Measurements from ENCODE around the gene LYZL6.

DNA sequence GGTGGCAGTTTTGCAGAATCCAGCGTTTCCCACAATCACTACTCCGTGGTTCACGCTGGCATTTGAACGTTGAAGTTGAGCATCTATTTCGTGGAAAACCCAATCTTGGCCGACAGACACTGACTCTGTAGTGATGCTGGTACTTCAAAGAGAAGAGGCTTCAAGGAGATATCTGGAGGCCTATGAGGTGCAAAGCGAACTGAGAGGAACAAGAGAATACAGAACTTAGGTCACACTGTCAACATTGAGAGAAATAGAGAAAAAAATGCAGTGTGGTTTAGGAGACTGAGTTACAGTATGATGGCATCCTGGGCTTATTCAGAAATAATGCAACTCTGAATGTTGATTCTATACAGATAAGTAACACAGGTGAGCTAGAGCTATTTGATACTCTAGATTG lies 21.8 kb upstream of the LYZL6 start:
- TF ChIP-seq CHD2 (IDR thresholded peaks at IDR 0.05; ENCODE audit: low read length) = no peak
- TF ChIP-seq, protein P1, sequence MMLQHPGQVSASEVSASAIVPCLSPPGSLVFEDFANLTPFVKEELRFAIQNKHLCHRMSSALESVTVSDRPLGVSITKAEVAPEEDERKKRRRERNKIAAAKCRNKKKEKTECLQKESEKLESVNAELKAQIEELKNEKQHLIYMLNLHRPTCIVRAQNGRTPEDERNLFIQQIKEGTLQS (IDR thresholded peaks at IDR 0.05; ENCODE audit: insufficient read depth, low read depth, low read length) = no peak
- TF ChIP-seq SUZ12 (IDR thresholded peaks at IDR 0.05; ENCODE audit: low read length) = no peak
- no peak for TF ChIP-seq JUN (IDR thresholded peaks at IDR 0.05; ENCODE audit: low read depth, low read length)
- TF ChIP-seq, protein P2, sequence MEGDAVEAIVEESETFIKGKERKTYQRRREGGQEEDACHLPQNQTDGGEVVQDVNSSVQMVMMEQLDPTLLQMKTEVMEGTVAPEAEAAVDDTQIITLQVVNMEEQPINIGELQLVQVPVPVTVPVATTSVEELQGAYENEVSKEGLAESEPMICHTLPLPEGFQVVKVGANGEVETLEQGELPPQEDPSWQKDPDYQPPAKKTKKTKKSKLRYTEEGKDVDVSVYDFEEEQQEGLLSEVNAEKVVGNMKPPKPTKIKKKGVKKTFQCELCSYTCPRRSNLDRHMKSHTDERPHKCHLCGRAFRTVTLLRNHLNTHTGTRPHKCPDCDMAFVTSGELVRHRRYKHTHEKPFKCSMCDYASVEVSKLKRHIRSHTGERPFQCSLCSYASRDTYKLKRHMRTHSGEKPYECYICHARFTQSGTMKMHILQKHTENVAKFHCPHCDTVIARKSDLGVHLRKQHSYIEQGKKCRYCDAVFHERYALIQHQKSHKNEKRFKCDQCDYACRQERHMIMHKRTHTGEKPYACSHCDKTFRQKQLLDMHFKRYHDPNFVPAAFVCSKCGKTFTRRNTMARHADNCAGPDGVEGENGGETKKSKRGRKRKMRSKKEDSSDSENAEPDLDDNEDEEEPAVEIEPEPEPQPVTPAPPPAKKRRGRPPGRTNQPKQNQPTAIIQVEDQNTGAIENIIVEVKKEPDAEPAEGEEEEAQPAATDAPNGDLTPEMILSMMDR (IDR thresholded peaks at IDR 0.05; ENCODE audit: control extremely low read depth in 1 of 3, insufficient read depth in 1 of 3, low read depth in 1 of 3, low read length in 3 of 3) = no peak
- TF ChIP-seq POLR2A (IDR thresholded peaks at IDR 0.05; ENCODE audit: control extremely low read depth in 1 of 2, low read depth in 2 of 2, low read length in 2 of 2) = no peak
- TF ChIP-seq POLR2AphosphoS5 (IDR thresholded peaks at IDR 0.05; ENCODE audit: low read depth, low read length) = no peak
